ENCODE measurements around the gene NT5C2.
"Not testable (repeated sequence)": the region's sequence is repeated elsewhere in the genome, so short reads cannot be mapped to it uniquely, and the experiment has no call there.

NT5C2 gene

DNA sequence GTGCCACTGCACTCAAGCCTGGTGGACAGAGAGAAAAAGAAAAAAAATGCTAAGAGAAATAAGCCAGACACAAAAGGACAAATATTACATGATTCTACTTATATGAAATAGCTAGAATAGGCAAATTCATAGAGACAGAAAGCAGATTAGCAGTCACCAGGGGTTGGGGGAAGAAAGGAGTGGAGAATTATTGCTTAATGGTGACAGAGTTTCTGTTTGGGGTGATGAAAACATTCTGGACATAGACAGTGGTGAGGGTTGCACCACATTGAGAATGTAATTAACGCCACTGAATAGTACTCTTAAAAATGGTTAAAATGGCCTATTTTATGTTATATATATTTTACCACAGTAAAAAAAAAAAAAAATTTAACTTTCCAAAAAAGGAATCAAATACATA, 6.4 kb upstream of the NT5C2 start:
- DNase-seq = no peak

GRCh38 chr10:103198648-103199047, 5.6 kb upstream of the NT5C2 start:
- DNase-seq = no peak

DNA sequence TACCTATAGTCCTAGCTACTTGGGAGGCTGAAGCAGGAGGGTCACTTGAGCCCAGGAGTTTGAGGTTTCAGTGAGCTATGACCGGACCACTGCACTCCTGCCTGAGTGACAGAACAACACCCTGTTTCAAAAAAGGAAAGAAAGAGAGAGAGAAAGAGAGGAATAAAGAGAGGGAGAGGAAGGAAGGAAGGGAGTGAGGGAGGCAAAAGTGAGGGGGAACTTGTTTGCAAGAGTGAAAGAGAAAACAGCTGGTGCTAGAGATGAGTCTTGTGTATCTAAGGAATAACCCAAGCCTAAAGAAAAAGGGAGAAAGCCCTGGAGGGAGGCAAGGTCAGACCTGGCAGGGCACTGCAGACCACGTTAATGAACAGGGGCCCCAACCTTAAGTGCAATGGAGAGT, 4.8 kb upstream of the NT5C2 start:
- no peak for DNase-seq

DNA sequence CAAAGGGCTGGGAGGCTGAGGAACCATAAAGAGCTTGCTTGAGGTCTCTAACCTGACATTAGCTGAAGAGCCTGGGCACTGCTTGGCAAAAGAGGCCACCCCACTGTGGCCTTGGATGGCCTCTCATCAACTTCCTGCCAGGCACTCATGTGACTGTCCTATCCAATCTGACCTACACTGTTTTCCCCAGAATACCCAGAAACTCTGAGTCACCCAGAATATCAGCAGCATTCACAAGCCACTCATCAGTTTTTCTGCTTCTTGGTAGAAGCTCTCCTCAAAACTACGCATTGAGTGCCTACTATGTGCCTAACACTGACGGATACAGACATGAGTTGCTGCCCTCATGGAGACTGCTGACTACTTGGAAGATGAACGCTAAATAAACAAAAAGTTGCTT, 4.1 kb upstream of the NT5C2 start:
- peak in 1 of 5 donors; percentile 30 for DNase-seq

- no peak for DNase-seq
Observed at GRCh38 chr10:103196516-103196915, 3.4 kb upstream of the NT5C2 start.

GRCh38 chr10:103193820-103194529, 903 bp upstream of the NT5C2 start:
- no peak for DNase-seq

DNA sequence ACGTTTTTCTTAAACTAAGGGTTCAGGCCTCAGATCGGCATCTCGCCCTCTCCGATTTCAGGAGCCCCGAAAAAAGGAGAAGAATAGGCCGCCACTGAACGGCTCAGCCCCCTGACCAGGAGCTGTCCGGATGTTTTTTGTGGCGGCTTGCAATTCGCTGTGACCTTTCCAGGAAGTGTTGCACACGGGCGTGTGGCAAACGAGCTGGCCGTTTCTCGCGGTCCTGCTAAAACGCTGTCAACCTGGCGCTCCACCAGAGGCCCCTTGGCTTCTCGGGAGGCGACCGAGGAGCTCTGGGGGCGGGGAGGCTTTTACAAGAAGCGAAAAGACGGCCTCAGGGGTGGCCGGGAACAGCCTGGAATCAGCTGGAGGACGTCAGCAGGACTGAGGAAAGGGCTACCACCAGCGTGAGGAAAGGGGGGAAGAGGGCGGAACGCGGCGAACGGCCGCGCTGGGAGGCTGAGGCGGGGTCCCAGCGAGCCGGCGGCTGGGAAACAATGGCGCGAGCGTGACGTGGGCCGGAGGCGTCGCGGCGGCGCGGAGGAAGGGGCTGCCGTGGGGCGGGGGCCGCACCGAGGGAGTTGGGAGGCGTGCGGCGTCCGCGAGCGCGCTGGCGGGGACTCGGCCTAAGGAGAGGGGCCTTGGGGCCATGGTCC, 493 bp downstream of the NT5C2 start:
- DNase-seq = peak; percentile 22 to 77 (median 25)

- peak in 1 of 5 donors; percentile 14 for DNase-seq
Observed at GRCh38 chr10:103192089-103192450, 1.0 kb downstream of the NT5C2 start.

GRCh38 chr10:103191198-103191597, 1.9 kb downstream of the NT5C2 start:
- DNase-seq = not testable (repeated sequence)

DNA sequence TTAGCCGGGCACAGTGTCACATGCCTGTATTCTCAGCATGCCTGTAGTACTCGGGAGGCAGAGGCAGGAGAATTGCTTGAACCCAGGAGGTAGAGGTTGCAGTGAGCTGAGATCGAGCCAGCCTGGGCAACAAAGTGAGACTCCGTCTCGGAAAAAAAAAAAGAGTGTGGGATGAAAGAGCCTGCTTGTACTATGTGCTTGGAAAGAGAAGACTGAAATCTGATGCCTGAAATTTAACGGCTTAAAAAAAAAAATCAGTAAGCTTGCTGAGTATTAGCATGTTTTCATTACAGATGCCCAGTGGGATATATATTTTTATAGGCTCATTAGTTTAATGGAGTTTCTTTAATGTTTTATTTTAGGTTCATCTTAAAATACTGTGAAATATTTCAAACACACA, 4.2 kb downstream of the NT5C2 start:
- DNase-seq = no peak

DNA sequence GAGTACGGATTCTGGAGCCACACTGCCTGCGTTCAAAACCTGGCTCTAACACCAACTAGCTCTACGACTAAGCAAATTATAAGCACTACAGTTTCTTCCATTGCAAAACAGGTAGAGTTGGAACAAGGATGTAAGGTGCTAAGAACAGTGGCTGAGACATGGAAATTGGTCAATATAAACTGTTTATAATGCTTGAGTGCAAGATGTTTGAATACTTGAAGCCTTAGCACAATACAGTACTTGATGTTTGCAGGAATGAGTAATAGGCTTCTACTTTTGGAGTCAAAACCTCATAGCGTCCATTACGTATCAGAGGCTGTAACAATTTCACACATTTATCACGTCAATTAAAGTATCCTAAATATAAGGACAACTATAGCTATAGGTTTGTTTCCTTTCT, 6.9 kb downstream of the NT5C2 start:
- no peak for DNase-seq

DNA sequence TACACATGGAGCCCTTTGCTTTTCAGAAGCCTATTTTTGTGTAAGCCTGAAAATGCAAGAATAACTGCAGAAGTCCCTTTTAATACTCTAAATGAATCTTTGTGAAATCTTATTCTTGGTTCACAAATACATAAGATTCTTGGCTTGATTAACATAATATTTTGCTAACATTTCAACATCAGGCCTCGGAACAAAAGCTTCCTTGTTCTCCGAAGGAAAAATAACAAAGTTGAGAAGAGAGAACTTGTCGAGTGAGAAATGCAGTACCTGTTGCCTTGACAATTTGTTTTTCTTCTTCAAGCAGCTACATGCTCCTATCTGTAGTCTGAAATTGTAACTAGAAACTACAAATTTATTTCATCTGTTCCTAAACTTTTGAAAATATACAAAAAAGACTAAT, 8.5 kb downstream of the NT5C2 start:
- no peak for DNase-seq

- not testable (repeated sequence) for DNase-seq
Observed at GRCh38 chr10:103183991-103184451, 9.1 kb downstream of the NT5C2 start.

DNA sequence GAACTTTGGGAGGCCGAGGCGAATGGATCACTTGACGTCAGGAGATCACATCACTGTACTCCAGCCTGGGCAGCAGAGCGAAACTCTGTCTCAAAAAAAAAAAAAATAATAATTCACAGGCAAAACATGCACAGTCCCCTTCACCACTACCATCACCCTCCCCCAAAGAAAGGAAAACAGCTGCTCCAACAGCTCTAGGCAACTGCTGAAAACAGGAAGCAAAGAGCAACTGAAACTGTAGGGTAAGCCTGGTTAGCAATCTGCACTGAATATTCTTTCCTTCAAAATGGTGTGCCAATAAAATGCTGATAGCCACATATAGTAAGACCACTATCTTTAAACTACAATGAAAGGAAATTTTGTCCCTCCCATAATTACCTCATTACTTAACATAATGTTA, 11.8 kb downstream of the NT5C2 start:
- DNase-seq = peak in 1 of 5 donors; percentile 30

DNA sequence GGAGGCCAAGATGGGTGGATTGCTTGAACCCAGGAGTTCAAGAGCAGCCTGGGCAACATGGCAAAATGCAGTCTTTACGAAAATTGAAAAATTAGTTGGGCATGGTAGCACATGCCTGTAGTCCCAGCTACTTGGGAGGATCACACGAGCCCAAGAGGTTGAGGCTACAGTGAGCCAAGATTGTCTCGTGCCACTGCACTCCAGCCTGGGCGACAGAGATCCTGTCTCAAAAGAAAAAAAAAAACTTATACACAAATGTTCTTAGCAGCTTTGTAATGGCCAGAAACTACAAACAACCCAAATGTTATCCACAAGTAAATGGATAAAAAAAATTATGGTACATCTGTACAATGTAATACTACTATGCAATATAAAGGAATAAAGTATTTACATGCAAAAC, 12.6 kb downstream of the NT5C2 start:
- DNase-seq = no peak

GRCh38 chr10:103177123-103177522, 15.9 kb downstream of the NT5C2 start:
- no peak for DNase-seq

GRCh38 chr10:103175580-103176285, 17.3 kb downstream of the NT5C2 start:
- DNase-seq = no peak

DNA sequence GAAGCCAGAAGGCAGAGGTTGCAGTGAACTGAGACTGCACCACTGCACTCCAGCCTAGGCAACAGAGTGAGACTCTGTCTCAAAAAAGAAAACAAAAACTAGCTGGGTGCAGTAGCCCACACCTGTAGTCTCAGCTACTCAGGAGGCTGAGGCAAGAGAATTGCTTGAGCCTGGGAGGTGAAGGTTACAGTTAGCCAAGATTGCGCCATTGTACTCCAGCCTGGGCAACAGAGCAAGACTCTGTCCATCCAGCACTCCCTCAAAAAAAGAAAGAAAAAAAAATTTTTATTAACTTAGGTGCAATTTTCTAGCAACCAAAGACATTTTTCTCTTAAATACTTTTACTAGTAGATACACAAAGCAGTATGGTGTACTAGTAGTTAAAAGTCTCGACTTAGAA, 18.7 kb downstream of the NT5C2 start:
- DNase-seq = not testable (repeated sequence)

- no peak for DNase-seq
Observed at GRCh38 chr10:103171278-103171677, 21.8 kb downstream of the NT5C2 start.

DNA sequence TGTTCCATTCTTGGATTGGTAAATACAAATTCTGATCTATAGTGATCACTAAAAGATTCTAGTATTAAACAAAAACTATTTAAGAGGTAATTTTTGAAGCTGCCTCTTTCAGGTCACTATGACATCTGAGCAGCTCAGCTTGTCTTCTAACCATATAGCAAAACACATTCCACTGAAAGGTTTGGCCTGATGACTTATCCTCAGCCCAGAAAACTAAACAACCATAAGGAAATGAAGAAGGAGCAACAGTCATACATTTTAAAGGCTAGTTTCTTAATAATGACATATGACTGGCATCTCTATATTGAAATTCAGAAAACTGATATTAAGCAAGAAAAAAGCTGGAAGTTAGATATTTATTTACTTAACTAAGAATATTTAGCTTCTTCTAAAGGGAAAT, 24.6 kb downstream of the NT5C2 start:
- no peak for DNase-seq

- not testable (repeated sequence) for DNase-seq
Observed at GRCh38 chr10:103167554-103167953, 25.5 kb downstream of the NT5C2 start.

DNA sequence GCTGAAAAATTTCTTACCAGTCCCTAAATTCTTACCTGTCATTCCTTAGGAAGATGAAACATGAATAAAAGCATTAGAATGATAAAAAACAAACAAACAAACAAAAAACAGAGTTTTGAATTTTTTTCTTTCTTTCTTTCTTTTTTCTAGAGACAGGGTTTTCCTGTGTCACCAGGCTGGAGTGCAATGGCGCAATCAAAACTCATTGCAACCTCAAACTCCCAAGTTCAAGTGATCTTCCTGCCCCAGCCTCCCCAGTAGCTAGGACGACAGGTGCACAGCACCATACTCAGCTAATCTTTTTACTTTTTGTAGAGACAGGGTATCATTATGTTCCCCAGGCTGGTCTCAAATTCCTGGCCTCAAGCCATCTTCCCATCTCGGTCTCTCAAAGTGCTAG, 26.5 kb downstream of the NT5C2 start:
- no peak for DNase-seq

GRCh38 chr10:103163766-103164403, 29.2 kb downstream of the NT5C2 start:
- DNase-seq = not testable (repeated sequence)
